Left hindlimb (tissue), 1 donor: ENCODE measurements around the gene SDR42E2.
"Not testable (repeated sequence)": the region's sequence is repeated elsewhere in the genome, so short reads cannot be mapped to it uniquely, and the experiment has no call there.

Source experiments
- DNase-seq: peaks from one replicate; pipeline ENCODE4 v3.0.0-alpha.2; 2018

The SDR42E2 gene

DNA sequence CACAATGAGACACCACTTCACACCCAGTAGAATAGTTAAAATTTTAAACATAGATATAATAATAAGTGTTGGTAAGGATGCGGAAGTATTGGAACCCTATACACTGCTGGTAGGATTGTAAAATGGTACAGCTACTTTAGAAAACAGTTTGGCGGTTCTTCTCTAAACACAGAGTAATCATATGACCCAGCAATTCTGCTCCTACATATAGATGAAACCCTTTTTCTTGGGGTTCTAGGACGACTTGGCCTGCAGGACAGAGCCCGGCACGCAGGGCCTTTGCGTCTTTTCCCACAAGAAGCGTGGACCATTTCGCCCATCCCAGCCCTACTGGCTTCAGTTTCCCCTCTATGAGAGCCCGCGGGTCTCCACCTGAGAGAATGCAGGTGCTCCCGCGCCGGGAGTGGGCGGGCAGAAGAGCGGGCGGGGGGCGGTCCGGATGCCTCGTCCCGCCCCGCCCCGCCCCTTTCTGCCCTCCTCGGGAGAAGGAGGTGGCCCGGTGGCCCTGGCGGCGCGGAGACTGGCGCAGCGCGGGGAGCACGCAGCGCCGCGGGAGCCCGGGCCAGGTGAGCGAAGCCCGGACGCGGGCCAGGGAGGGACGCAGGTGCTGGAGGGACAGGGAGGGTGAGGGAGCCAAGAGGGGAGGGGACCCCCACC lies at the start of gene SDR42E2:
SDR42E2 (plus strand) TSS at position 508 of the 657 bp plus-strand sequence. CDS start 3,077 bp downstream, outside the sequence.
- no peak for DNase-seq

DNA sequence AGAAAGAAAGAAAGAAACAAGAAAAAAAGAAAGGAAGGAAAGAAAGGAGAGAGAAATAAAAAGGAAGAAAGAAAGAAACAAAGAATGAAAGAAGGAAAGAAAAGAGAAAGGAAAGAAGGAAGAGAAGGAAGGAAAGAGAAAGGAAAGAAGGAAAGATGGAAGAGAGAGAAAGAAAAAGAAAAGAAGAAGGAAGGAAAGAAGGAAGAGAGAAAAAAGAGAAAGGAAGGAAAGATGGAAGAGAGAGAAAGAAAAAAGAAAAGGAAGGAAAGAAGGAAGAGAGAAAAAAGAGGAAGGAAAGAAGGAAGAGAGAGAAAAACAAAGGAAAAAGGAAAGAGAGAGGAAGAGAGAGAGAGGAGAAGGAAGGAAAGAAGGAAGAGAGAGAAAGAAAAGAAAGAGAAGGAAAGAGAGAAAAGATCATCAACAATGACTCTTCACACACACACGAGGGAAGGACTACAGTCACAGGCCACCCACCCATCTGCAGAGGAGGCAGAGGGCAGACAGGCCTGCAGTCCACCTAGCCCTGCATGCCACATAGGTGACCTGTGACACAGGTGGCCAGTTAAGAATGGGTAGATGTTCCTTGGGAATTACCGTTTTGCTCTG lies 46.1 kb upstream of the SDR42E2 start:
- no peak for DNase-seq

DNA sequence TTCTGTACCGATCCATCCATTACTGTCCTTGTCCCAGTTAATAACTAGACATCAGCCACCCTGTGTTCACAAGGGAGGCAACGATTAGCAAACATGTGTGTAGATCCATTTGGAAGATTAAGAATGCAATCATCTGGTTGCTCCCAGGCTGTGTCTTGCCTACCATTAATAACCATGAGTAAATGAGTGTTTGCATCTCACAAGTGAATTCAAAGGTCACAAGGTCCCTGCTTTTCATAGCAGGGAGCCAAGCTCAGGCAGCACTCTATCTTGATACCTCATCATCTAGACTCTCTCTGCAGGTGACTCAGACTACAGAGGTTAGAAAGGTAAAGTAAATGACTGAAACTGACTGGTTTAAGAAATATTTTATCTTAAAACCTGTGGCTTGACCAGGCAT lies 44.7 kb upstream of the SDR42E2 start:
- DNase-seq: no peak

DNA sequence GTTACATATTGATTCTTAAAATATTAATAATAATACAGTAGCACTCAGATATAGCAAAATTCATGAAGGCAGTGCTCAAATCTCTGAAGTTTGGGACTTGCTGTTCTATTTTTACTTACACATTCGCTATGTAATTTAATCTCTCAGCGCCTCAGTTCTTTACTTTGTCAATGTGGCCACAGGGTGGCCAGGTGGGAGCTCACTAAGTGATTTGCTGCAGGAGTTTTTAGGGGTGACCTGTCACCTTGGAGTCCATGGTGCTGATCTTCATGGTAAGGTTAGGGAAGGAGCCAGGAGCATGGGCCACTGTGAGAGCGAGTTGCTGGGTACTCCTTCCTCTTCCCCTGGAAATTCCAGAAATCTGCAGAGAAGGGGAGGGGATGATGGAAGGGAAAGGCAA lies 41.9 kb upstream of the SDR42E2 start:
- no peak for DNase-seq

DNA sequence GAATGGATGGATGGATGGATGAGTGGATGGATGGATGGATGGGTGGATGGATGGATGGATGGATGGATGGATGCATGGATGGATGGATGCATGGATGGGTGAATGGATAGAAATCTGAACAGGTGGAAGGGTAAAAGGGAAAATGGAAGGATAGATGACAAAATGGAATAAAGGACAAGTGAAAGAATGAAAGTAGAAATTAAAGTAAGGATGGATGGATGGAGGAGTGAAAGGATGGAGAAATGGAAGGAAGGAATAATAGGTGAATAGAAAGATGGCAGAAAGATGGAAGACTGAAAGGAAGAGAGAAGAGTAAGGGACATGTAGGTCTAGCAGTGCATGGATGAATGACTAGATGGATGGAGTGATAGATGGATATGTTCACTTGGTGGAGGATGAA lies 40.1 kb upstream of the SDR42E2 start:
- DNase-seq: no peak

DNA sequence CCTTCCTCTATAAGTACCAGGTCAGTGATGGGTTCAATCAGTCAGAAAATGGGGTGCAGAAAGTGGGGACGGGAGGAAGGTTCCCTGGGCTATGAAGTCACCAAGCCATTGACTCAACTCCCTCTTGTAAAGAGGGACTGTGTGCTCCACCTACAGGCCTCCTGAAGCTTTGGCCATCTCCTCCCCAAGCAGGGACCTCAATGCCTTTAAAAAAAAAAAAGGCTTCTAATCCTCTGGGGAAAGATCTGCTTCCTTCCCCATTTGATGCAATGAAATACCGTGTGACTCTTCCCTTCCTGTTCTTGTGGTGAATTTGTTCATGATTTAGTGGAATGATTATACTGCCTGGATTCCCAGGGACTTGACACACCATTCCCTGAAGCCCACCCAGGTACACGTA lies 39.2 kb upstream of the SDR42E2 start:
- DNase-seq: no peak

DNA sequence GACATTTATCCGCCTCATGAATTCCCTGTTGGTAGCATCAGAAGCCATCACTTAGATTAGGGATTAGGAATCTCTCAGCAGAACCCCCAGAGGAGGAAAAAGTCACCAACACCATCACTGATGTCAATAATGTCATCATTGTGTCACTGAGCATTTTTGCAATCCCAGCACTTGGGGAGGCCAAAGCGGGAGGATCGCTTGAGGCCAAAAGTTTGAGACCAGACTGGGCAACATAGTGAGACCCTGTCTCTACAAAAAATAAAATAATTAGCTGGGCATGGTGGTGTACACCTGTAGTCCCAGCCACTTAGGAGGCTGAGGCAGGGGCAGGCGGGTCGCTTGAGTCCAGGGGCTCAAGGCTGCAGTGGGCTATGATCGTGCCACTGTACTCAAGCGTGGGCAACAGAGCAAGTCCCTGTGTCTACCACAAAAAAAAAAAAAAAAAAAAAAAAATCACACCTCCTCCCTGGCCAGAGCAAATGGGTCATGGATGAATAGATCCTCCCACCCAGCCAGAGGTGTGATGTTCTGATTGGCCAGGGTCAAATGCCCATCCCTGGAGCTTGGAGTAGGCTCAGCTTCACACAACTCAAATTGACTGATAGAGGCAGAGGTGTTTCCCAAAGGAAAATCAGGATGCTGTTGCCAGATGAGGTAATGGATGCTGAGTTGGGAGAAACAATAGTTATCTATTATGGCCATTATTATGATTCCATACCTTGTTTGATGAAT lies 38.4 kb upstream of the SDR42E2 start:
- no peak for DNase-seq

DNA sequence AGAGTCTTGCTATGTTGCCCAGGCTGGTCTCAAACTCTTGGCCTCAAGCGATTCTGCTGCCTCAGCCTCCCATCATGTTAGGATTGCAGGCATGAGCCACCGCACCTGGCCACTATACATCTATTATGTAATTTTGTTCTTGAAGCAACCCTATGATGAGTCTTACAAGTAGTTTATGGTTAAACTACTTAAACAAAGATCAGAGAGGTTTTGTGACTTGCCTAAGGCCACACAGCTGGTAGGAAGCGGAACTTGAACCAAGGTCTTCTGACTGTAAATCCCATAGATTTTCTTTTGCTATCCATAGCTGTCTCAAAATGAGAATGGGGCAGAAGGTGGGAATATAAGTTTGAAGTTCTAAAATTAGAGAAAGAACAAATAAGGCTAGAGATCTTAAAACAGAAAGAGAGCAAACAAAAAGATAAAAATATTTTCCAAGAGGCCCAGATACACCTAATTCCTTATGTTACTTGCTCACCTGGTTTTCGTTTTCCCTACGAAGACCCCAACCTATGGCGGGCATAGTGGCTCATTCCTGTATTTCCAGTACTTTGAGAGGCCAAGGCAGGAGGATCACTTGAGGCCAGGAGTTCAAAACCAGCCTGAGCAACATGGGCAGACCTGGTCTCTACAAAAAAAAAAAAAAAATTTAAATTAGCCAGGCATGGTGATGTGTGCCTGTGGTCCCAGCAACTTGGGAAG lies 37.6 kb upstream of the SDR42E2 start:
- no peak for DNase-seq

DNA sequence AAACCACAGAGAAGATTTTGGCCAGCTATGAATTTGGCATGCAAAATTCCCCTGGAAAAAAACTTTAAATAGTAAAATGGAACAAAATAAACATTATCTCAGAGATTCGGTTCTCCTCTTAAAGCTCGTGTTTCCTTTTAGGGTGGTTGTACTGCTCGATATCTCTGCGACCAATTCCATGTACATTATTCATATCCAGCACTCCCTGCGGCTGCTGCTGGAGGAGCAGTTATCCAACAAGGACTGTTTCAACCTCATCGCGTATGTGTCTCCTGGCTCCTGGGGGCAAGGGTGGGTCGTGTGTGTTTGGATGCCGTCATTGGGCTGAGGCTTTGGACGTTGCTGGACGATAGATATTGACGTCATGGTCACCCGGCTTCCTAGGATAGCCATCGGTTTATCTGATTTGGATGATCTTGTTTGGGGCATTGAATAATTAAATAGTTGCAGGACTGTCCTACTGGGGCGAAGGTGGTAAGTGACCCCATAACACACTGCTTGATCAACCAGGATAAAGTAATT lies 36.2 kb upstream of the SDR42E2 start:
- no peak for DNase-seq

DNA sequence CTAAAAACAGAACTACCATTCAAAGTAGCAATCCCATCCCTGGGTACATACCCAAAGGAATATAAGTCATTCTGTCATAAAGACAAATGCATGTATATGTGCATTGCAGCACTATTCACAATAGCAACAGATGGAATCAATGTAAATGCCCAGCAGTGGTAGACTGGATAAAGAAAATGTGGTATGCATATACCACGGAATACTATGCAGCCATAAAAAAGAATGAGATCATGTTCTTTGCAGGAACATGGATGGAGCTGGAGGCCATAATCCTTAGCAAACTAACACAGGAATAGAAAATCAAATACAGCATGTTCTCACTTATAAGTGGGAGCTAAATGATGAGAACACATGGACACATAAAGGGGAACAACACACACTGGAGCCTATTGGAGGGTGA lies 33.8 kb upstream of the SDR42E2 start:
- not testable (repeated sequence) for DNase-seq

DNA sequence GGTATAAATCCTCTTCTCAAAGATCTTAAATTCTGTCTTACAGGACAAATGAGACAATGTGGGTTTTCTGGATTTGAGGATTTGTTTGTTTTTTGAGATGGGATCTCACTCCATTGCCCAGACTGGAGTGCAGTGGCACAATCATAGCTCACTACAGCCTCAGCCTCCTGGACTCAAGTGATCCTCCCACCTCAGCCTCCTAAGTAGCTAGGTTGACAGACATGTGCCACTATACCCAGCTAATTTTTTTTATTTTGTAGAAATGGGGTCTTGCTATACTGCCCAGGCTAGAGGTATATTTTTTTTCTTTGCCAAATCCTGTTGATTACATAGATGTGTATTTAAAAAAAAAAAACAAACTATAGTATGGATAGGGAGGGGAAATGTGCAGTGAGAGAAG lies 31.8 kb upstream of the SDR42E2 start:
- DNase-seq: no peak

DNA sequence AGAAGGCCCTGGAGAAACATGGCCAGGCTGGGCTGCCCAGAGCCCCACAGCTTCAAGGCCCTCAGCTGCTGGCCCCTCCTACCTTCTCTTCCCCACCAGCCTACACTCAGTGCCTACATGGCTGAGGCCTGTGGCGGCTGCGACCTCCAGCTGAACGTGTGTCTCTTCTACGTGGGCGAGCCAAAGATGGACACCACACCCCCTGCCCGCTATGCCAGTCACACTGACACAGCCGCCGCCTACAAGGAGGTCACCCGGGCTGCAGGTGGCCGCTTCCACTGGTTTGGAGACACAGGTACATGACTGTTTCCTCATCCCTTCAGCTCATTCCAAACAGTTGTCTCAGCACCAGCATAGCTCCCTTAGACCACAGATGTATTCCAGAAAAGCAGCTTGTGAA lies 29.5 kb upstream of the SDR42E2 start:
- DNase-seq: no peak

DNA sequence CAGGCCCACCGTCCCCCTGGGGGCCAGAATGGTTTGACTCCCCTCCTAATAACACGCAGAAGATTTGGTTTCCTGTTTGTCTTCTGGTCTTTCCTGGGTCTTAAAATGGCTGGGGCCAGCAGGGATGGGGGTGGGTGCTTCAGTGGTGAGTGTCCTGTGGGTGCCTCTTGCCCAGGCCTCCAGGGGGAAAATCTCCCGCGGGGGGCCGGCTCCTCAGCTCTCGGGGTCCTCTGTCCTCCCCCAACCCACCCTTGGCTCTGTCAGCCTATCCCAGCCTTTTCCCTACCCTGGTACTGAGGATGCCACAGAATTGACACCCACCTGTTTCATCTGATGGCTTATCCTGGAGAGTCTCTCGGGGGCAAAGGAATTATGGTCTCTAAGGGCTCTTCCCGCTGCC lies 23.8 kb upstream of the SDR42E2 start:
- DNase-seq: no peak

DNA sequence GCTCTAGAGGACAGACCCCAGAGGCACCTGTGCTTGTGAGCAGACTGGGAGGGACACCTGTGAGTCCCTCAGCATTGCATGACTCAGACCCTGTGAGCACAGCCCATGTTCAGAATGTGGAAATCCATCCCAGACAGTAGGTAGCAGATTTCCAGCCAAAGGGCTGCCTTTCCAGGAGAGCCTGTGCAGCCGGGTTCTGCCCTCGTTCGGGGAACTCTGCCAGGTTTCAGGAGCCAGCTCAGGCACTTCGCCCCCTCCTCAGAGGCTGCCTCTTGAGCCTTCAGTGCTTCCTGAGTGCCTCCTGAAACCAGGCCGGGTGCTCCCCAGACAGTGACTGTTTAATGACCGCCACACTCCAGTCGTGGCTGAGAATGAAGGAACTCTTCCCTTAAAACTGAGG lies 23.3 kb upstream of the SDR42E2 start:
- DNase-seq: no peak

DNA sequence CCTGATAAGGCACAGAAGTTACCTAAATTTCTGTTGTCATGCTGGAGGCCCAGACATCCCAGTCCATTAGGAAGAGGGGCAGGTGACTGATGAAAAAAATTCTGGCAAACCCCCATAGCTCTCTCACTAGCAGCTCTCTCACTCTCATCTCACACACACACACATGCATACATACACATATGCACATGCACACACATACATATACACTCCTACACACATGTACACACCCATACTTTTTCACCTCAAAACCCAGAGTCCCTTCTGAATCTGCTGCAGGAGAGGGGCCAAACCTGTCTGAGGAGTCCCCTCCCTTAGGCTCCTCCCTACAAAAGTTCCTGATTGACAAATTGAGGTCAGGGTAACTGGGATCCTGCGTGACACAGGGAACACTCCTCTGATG lies 22.6 kb upstream of the SDR42E2 start:
- DNase-seq: no peak

DNA sequence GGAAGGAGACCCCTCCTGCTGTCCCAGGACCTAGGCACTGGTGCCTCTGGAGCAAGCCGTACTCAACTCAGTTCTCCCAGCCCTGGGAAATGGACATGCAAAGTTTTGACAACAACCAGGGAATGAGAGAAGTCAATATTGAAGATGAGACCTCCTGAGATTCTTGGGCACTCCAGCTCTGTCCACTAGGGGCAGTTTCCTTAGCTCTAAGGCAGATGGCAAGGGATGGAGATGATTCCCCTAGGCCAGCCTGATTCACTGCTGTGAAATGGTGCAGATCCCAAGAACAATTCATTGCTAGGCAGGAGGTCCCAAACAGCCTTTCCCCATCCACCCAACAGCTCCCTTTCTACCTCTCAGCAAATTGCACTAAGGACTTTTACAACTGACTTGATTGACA lies 20.5 kb upstream of the SDR42E2 start:
- DNase-seq: no peak

DNA sequence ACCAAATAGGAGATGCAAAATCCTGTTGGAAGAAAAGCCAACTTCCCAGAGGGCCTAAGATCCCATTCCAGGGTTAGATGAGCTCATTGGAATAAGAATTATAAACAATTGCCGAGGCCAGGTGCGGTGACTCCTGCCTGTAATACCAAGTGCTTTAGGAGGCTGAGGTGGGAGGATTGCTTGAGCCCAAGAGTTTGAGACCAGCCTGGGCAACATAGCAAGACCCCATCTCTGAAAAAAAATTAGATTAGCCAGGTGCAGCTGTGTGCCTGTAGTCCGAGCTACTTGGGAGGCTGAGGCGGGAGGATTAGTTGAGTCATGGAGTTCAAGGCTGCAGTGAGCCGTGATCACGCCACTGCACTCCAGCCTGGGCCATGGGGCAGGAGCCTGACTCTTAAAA lies 17.8 kb upstream of the SDR42E2 start:
- DNase-seq: no peak

DNA sequence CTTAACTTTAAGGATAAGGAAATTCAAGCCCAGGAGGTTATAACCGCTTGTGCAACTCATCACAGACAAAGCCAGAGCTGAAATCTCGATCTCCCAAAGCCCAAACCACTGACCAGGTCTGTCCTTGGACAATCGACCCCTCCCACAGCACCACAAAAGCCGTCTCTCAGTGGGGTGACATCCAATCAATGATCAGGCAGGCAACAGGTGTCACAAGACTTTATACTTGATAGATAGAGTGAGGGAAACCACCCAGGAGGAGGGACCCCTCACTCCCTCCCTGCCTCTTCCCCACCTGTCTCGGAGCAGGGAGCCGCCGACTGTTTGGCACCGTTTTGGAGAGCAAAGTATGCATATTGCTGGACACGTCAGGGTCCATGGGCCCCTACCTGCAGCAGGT lies 14.5 kb upstream of the SDR42E2 start:
- no peak for DNase-seq

DNA sequence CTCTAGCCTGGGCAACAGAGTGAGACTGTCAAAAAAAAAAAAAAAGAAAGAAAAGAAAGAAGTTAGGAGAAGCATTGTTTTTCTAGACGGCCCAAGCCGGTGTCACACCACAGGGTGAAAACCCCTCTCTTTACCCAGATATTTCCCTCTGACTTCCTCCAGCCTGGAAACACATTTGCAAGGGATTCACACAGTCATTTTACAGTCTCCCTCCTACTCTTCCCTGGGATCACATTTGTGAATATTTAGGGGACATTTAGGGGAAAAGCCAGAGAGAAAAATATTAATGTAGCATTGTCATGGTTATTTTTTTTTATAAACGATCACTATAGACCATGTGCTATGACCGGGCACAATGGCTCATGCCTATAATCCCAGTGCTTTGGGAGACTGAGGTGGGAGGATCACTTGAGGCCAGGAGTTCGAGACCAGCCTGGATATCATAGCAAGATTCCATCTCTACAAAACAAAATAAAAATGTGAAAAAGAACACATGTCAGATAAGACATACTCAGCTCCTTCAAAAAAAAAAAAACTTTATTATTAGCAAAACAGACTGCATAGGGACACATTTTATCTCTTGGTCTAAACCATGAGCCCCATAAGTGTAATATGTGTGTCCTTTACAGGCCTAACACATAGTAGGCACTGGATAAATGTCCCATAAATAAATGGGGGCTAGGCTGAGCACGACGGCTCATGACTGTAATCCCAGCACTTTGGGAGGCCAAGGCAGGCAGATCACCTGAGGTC lies 10.9 kb upstream of the SDR42E2 start:
- DNase-seq: no peak

DNA sequence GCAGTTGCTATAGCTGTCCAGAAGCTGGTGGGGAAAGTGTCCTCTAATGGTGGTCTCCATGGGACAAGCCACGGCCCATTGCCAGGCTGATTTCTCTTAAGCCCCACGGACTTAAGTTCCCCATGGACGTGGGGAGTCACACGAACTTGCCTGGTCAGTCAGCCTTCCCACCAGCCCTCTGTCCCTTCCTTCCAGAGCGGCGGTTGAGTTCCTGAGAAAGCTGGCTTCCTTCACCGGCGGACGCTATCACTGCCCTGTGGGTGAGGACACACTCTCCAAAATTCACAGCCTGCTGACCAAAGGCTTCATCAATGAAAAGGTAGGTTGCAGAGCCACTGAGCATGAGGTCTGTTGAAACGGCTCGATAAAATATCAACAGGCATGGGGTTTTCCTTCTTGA lies 10.0 kb upstream of the SDR42E2 start:
- no peak for DNase-seq

DNA sequence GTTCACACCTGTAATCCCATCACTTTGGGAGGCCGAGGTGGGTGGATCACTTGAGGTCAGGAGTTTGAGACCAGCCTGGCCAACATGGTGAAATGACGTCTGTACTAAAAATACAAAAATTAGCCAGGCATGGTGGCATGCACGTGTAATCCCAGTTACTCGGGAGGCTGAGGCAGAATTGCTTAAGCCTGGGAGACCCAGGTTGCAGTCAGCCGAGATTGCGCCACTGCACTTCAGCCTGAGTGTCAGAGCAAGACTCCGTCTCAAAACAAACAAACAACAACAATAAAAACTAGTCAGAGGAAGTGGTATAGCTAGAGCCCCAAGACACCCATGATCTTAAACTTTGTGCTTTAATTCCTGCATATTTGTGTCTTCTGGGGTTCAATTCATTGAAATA lies 9.2 kb upstream of the SDR42E2 start:
- not testable (repeated sequence) for DNase-seq

DNA sequence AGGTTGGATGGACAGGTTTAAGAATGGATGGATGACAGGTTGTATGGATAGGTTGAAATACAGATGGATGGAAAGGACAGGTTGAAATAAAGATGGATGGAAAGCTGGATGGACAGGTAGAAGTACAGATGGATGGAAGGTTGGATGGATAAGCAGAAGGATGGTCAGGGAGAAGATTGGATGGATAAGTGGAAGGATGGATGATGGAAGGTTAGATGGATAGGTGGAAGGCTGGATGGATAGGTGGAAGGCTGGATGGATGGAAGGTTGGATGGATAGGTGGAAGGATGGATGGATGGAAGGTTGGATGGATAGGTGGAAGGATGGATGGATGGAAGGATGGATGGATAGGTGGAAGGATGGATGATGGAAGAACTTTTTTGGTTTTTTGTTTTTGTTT lies 905 bp upstream of the SDR42E2 start:
- DNase-seq: no peak

DNA sequence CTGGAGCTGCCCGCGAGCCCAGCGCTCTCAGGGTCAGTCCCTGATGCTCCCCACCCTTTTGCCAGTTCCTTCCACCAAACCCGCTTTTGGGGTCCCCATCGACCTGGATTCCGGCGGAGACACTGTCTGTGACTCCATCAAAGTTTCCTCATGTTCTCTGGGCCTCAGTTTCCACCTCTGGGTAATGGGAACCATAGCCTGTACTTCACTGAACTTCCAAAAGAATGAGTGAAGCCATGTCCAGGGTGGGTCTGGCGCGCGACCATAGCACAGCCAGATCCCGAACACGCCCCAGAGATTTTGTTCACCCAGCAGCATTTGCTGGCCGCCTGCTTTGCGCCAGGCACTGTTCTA lies 327 bp downstream of the SDR42E2 start:
- no peak for DNase-seq
